ENCODE results near the gene NXF1. TPM values are rescaled to one million over a fixed set of nuclear protein-coding genes. Genes with fewer than 3 reads are reported as not detected.
"Not testable (repeated sequence)": the region's sequence is repeated elsewhere in the genome, so short reads cannot be mapped to it uniquely, and the experiment has no call there.

NXF1 gene
- total and polyA plus RNA-seq, 4 donors, result 32.2 to 106 (median 67.9) TPM

GRCh38 chr11:62749931-62750330, 55.3 kb downstream of the NXF1 start:
- Histone ChIP-seq H3K36me3 (ENCODE audit: control insufficient read depth, insufficient read depth, low read length) (peaks cover 24% of the 10 kb centered on the region), H3K4me1 (ENCODE audit: control insufficient read depth, insufficient read depth, low read length) (peaks cover 29% of the 10 kb centered on the region)
- DNase-seq (ENCODE audit: low read depth in 4 of 6, low spot score in 6 of 6); H3K9me3 ChIP-seq (ENCODE audit: control insufficient read depth, insufficient read depth, low read length); H3K4me3 ChIP-seq (ENCODE audit: low read depth, low read length); H3K27me3 ChIP-seq (ENCODE audit: control insufficient read depth, insufficient read depth, low read length); H3K27ac ChIP-seq (ENCODE audit: low read depth, low read length): not testable (repeated sequence)
- WGBS (ENCODE audit: insufficient coverage), result 100% methylated on average over 3 of the region's 5 CpGs

GRCh38 chr11:62747475-62748160, 57.6 kb downstream of the NXF1 start:
- Histone ChIP-seq H3K9me3 (ENCODE audit: control insufficient read depth, insufficient read depth, low read length) (no peaks in the 10 kb centered on the region), H3K27me3 (ENCODE audit: control insufficient read depth, insufficient read depth, low read length) (no peaks in the 10 kb centered on the region), H3K4me3 (ENCODE audit: low read depth, low read length) (no peak overlapping the region), H3K4me1 (ENCODE audit: control insufficient read depth, insufficient read depth, low read length) (peaks cover 10% of the 10 kb centered on the region), H3K36me3 (ENCODE audit: control insufficient read depth, insufficient read depth, low read length) (peaks cover 16% of the 10 kb centered on the region), H3K27ac (ENCODE audit: low read depth, low read length) (peak overlapping the region; percentile 17)
- peak in 2 of 6 donors; percentile 17 to 39 for DNase-seq (ENCODE audit: low read depth in 4 of 6, low spot score in 6 of 6)
- WGBS (ENCODE audit: insufficient coverage), result 86% methylated on average over 2 of the region's 9 CpGs

Small RNA genes within 50 kb of the gene (small RNA-seq; reads per million reads assigned to genes)
- 0.67 reads per million, percentile 67 among the genes with 10 or more reads in this experiment for gene MIR6514 (ENCODE audit: low replicate concordance)
- not detected for gene RF00099 (ENCODE audit: low replicate concordance)
- gene RNU6-118P (ENCODE audit: low replicate concordance), result not detected
- not detected for gene SNORD22 (ENCODE audit: low replicate concordance)
- not detected for gene SNORD26 (ENCODE audit: low replicate concordance)
- not detected for gene SNORD27 (ENCODE audit: low replicate concordance)
- not detected for gene SNORD28 (ENCODE audit: low replicate concordance)
- gene SNORD30 (ENCODE audit: low replicate concordance), result 349 reads per million, percentile 99 among the genes with 10 or more reads in this experiment

Other genes starting within 250 kb of the NXF1 start
- gene EEF1G, start 231.5 kb downstream of the NXF1 start, total RNA-seq, result 1,000 to 10,000 TPM in 1 of 2 donors, 100 to 1,000 TPM in 1; 887 to 2,089 TPM
- 1,000 to 10,000 TPM; 1,849 to 2,100 TPM for gene EEF1G, start 231.5 kb downstream of the NXF1 start, polyA plus RNA-seq (ENCODE audit: insufficient read length in 2 of 2)
- 1 to 10 TPM; 4.3 to 9.0 TPM for gene TUT1, start 213.9 kb downstream of the NXF1 start, total RNA-seq
- gene TUT1, start 213.9 kb downstream of the NXF1 start, polyA plus RNA-seq (ENCODE audit: insufficient read length in 2 of 2), result 10 to 100 TPM; 18.4 to 22.1 TPM
- gene MTA2, start 203.6 kb downstream of the NXF1 start, total RNA-seq, result 10 to 100 TPM; 72.9 to 88.0 TPM
- gene MTA2, start 203.6 kb downstream of the NXF1 start, polyA plus RNA-seq (ENCODE audit: insufficient read length in 2 of 2), result 10 to 100 TPM; 82.1 to 91.6 TPM
- 10 to 100 TPM; 10.5 to 30.2 TPM for gene EML3, start 192.7 kb downstream of the NXF1 start, total RNA-seq
- 10 to 100 TPM; 30.3 to 46.3 TPM for gene EML3, start 192.7 kb downstream of the NXF1 start, polyA plus RNA-seq (ENCODE audit: insufficient read length in 2 of 2)
- gene ROM1, start 192.2 kb downstream of the NXF1 start, total RNA-seq, result 10 to 100 TPM in 1 of 2 donors, 1 to 10 TPM in 1; 4.8 to 11.9 TPM
- gene ROM1, start 192.2 kb downstream of the NXF1 start, polyA plus RNA-seq (ENCODE audit: insufficient read length in 2 of 2), result 10 to 100 TPM in 1 of 2 donors, 1 to 10 TPM in 1; 8.7 to 11.1 TPM
- 10 to 100 TPM; 26.6 to 40.5 TPM for gene B3GAT3, start 183.5 kb downstream of the NXF1 start, total RNA-seq
- 10 to 100 TPM; 54.2 to 70.5 TPM for gene B3GAT3, start 183.5 kb downstream of the NXF1 start, polyA plus RNA-seq (ENCODE audit: insufficient read length in 2 of 2)
- gene GANAB, start 158.8 kb downstream of the NXF1 start, total RNA-seq, result 100 to 1,000 TPM; 119 to 161 TPM
- 100 to 1,000 TPM; 169 to 195 TPM for gene GANAB, start 158.8 kb downstream of the NXF1 start, polyA plus RNA-seq (ENCODE audit: insufficient read length in 2 of 2)
- 10 to 100 TPM; 12.0 to 14.3 TPM for gene INTS5, start 152.1 kb downstream of the NXF1 start, total RNA-seq
- 10 to 100 TPM; 15.5 to 17.9 TPM for gene INTS5, start 152.1 kb downstream of the NXF1 start, polyA plus RNA-seq (ENCODE audit: insufficient read length in 2 of 2)
- gene C11orf98, start 140.2 kb downstream of the NXF1 start, total RNA-seq, result 10 to 100 TPM; 21.4 to 66.0 TPM
- 10 to 100 TPM; 61.9 to 63.5 TPM for gene C11orf98, start 140.2 kb downstream of the NXF1 start, polyA plus RNA-seq (ENCODE audit: insufficient read length in 2 of 2)
- gene CSKMT, start 140.1 kb downstream of the NXF1 start, total RNA-seq, result 10 to 100 TPM in 1 of 2 donors, 1 to 10 TPM in 1; 6.0 to 13.7 TPM
- 1 to 10 TPM; 8.1 to 9.6 TPM for gene CSKMT, start 140.1 kb downstream of the NXF1 start, polyA plus RNA-seq (ENCODE audit: insufficient read length in 2 of 2)
- gene UQCC3, start 133.8 kb downstream of the NXF1 start, total RNA-seq, result 10 to 100 TPM in 1 of 2 donors, 1 to 10 TPM in 1; 5.4 to 15.2 TPM
- gene UQCC3, start 133.8 kb downstream of the NXF1 start, polyA plus RNA-seq (ENCODE audit: insufficient read length in 2 of 2), result 10 to 100 TPM; 13.7 to 14.3 TPM
- 1 to 10 TPM; 2.9 to 6.1 TPM for gene LBHD1, start 133.2 kb downstream of the NXF1 start, total RNA-seq
- 10 to 100 TPM in 1 of 2 donors, 1 to 10 TPM in 1; 7.5 to 10.2 TPM for gene LBHD1, start 133.2 kb downstream of the NXF1 start, polyA plus RNA-seq (ENCODE audit: insufficient read length in 2 of 2)
- 10 to 100 TPM; 32.0 to 89.6 TPM for gene UBXN1, start 126.4 kb downstream of the NXF1 start, total RNA-seq
- 100 to 1,000 TPM; 141 to 148 TPM for gene UBXN1, start 126.4 kb downstream of the NXF1 start, polyA plus RNA-seq (ENCODE audit: insufficient read length in 2 of 2)
- gene LRRN4CL, start 115.9 kb downstream of the NXF1 start, total RNA-seq, result 10 to 100 TPM in 1 of 2 donors, 1 to 10 TPM in 1; 3.2 to 15.0 TPM
- 1 to 10 TPM in 1 of 2 donors, under 1 TPM in 1; 0.40 to 3.2 TPM for gene LRRN4CL, start 115.9 kb downstream of the NXF1 start, polyA plus RNA-seq (ENCODE audit: insufficient read length in 2 of 2)
- 100 to 1,000 TPM; 147 to 179 TPM for gene BSCL2, start 98.0 kb downstream of the NXF1 start, total RNA-seq
- gene BSCL2, start 98.0 kb downstream of the NXF1 start, polyA plus RNA-seq (ENCODE audit: insufficient read length in 2 of 2), result 100 to 1,000 TPM; 224 to 261 TPM
- gene GNG3, start 97.8 kb downstream of the NXF1 start, total RNA-seq, result 10 to 100 TPM; 25.6 to 54.8 TPM
- 100 to 1,000 TPM; 288 to 295 TPM for gene GNG3, start 97.8 kb downstream of the NXF1 start, polyA plus RNA-seq (ENCODE audit: insufficient read length in 2 of 2)
- gene HNRNPUL2, start 78.0 kb downstream of the NXF1 start, total RNA-seq, result 10 to 100 TPM; 15.3 to 32.6 TPM
- 10 to 100 TPM; 62.8 to 69.3 TPM for gene HNRNPUL2, start 78.0 kb downstream of the NXF1 start, polyA plus RNA-seq (ENCODE audit: insufficient read length in 2 of 2)
- gene TTC9C, start 77.0 kb downstream of the NXF1 start, total RNA-seq, result 10 to 100 TPM; 30.7 to 40.9 TPM
- gene TTC9C, start 77.0 kb downstream of the NXF1 start, polyA plus RNA-seq (ENCODE audit: insufficient read length in 2 of 2), result 10 to 100 TPM; 34.8 to 47.5 TPM
- 10 to 100 TPM; 11.7 to 15.3 TPM for gene ZBTB3, start 51.3 kb downstream of the NXF1 start, total RNA-seq
- gene ZBTB3, start 51.3 kb downstream of the NXF1 start, polyA plus RNA-seq (ENCODE audit: insufficient read length in 2 of 2), result 10 to 100 TPM in 1 of 2 donors, 1 to 10 TPM in 1; 6.8 to 11.6 TPM
- gene POLR2G, start 43.9 kb downstream of the NXF1 start, total RNA-seq, result 100 to 1,000 TPM in 1 of 2 donors, 10 to 100 TPM in 1; 80.1 to 178 TPM
- 100 to 1,000 TPM; 145 to 152 TPM for gene POLR2G, start 43.9 kb downstream of the NXF1 start, polyA plus RNA-seq (ENCODE audit: insufficient read length in 2 of 2)
- gene TAF6L, start 34.0 kb downstream of the NXF1 start, total RNA-seq, result 10 to 100 TPM; 14.4 to 29.5 TPM
- gene TAF6L, start 34.0 kb downstream of the NXF1 start, polyA plus RNA-seq (ENCODE audit: insufficient read length in 2 of 2), result 10 to 100 TPM; 27.1 to 37.6 TPM
- 10 to 100 TPM; 22.7 to 57.9 TPM for gene TMEM179B, start 18.0 kb downstream of the NXF1 start, total RNA-seq
- 10 to 100 TPM; 44.0 to 57.2 TPM for gene TMEM179B, start 18.0 kb downstream of the NXF1 start, polyA plus RNA-seq (ENCODE audit: insufficient read length in 2 of 2)
- 10 to 100 TPM; 12.3 to 24.0 TPM for gene TMEM223, start 13.4 kb downstream of the NXF1 start, total RNA-seq
- 10 to 100 TPM; 23.2 to 25.5 TPM for gene TMEM223, start 13.4 kb downstream of the NXF1 start, polyA plus RNA-seq (ENCODE audit: insufficient read length in 2 of 2)
- gene STX5, start 26.6 kb upstream of the NXF1 start, total RNA-seq, result 10 to 100 TPM; 31.1 to 40.8 TPM
- 10 to 100 TPM; 46.0 to 48.5 TPM for gene STX5, start 26.6 kb upstream of the NXF1 start, polyA plus RNA-seq (ENCODE audit: insufficient read length in 2 of 2)
- not detected for gene TEX54, start 27.4 kb upstream of the NXF1 start, total RNA-seq
- under 1 TPM in 1 of 2 donors, not detected in 1; 0.57 TPM for gene TEX54, start 27.4 kb upstream of the NXF1 start, polyA plus RNA-seq (ENCODE audit: insufficient read length in 2 of 2)
- gene WDR74, start 34.1 kb upstream of the NXF1 start, total RNA-seq, result 10 to 100 TPM; 25.5 to 42.6 TPM
- gene WDR74, start 34.1 kb upstream of the NXF1 start, polyA plus RNA-seq (ENCODE audit: insufficient read length in 2 of 2), result 10 to 100 TPM; 34.4 to 45.5 TPM
- gene SLC3A2, start 75.5 kb upstream of the NXF1 start, total RNA-seq, result 100 to 1,000 TPM; 170 to 372 TPM
- gene SLC3A2, start 75.5 kb upstream of the NXF1 start, polyA plus RNA-seq (ENCODE audit: insufficient read length in 2 of 2), result 100 to 1,000 TPM; 180 to 243 TPM
- gene CHRM1, start 115.9 kb upstream of the NXF1 start, total RNA-seq, result 1 to 10 TPM in 1 of 2 donors, under 1 TPM in 1; 0.89 to 4.4 TPM
- 1 to 10 TPM; 1.2 to 3.1 TPM for gene CHRM1, start 115.9 kb upstream of the NXF1 start, polyA plus RNA-seq (ENCODE audit: insufficient read length in 2 of 2)
- 100 to 1,000 TPM in 1 of 2 donors, 10 to 100 TPM in 1; 25.0 to 340 TPM for gene SLC22A6, start 179.5 kb upstream of the NXF1 start, total RNA-seq
- 10 to 100 TPM; 12.2 to 81.1 TPM for gene SLC22A6, start 179.5 kb upstream of the NXF1 start, polyA plus RNA-seq (ENCODE audit: insufficient read length in 2 of 2)
- gene SLC22A8, start 210.4 kb upstream of the NXF1 start, total RNA-seq, result 10 to 100 TPM; 13.3 to 95.5 TPM
- 10 to 100 TPM in 1 of 2 donors, under 1 TPM in 1; 0.46 to 44.7 TPM for gene SLC22A8, start 210.4 kb upstream of the NXF1 start, polyA plus RNA-seq (ENCODE audit: insufficient read length in 2 of 2)

All from spinal cord (tissue), 10 donors.